HG02852 (cell line): Measurements from ENCODE around the gene LDLRAD1.
"Not testable (repeated sequence)": the region's sequence is repeated elsewhere in the genome, so short reads cannot be mapped to it uniquely, and the experiment has no call there.

ENCODE experiments used
- ATAC-seq: cut with Tn5 transposase; IDR thresholded peaks from one replicate; pipeline ENCODE4 v1.9.1; 2021; ENCODE audit warnings: mild to moderate bottlenecking, moderate library complexity; ENCODE audit not compliant: unreplicated experiment

LDLRAD1 gene

GRCh38 chr1:54018635-54019034, 649 bp upstream of the LDLRAD1 start:
- ATAC-seq: no peak

- no peak for ATAC-seq
Measured at GRCh38 chr1:54016343-54017282, 1.4 kb downstream of the LDLRAD1 start.

GRCh38 chr1:54014009-54014629, 3.9 kb downstream of the LDLRAD1 start:
- ATAC-seq: no peak

GRCh38 chr1:54013393-54014008, 4.5 kb downstream of the LDLRAD1 start:
- ATAC-seq: no peak

- ATAC-seq: no peak
Measured at GRCh38 chr1:54012863-54013262, 5.1 kb downstream of the LDLRAD1 start.

- no peak for ATAC-seq
Measured at GRCh38 chr1:54012008-54012325, 6.0 kb downstream of the LDLRAD1 start.

- ATAC-seq: no peak
Measured at GRCh38 chr1:54011316-54012007, 6.5 kb downstream of the LDLRAD1 start.

- no peak for ATAC-seq
Measured at GRCh38 chr1:54010415-54011117, 7.4 kb downstream of the LDLRAD1 start.

- no peak for ATAC-seq
Measured at GRCh38 chr1:54009406-54009805, 8.6 kb downstream of the LDLRAD1 start.

- ATAC-seq: no peak
Measured at GRCh38 chr1:54008876-54009275, 9.1 kb downstream of the LDLRAD1 start.

- no peak for ATAC-seq
Measured at GRCh38 chr1:54007613-54008012, 10.4 kb downstream of the LDLRAD1 start.

- ATAC-seq: no peak
Measured at GRCh38 chr1:54006508-54006907, 11.5 kb downstream of the LDLRAD1 start.

GRCh38 chr1:54004481-54005049, 13.4 kb downstream of the LDLRAD1 start:
- ATAC-seq: no peak

- not testable (repeated sequence) for ATAC-seq
Measured at GRCh38 chr1:54003750-54004480, 14.1 kb downstream of the LDLRAD1 start.

GRCh38 chr1:54003249-54003646, 14.7 kb downstream of the LDLRAD1 start:
- no peak for ATAC-seq

GRCh38 chr1:54002544-54003248, 15.3 kb downstream of the LDLRAD1 start:
- ATAC-seq: no peak

- no peak for ATAC-seq
Measured at GRCh38 chr1:54001591-54001990, 16.4 kb downstream of the LDLRAD1 start.

- no peak for ATAC-seq
Measured at GRCh38 chr1:53999920-54000319, 18.1 kb downstream of the LDLRAD1 start.

GRCh38 chr1:53998223-53998622, 19.8 kb downstream of the LDLRAD1 start:
- no peak for ATAC-seq
